ENCODE data around the gene KLK8. TPM values are rescaled to one million over a fixed set of nuclear protein-coding genes. Genes with fewer than 3 reads are reported as not detected.
A peak's percentile ranks its signal among the peaks of the same experiment; 100 is the strongest.
"Not testable (repeated sequence)": the region's sequence is repeated elsewhere in the genome, so short reads cannot be mapped to it uniquely, and the experiment has no call there.

Gene KLK8
- total RNA-seq, 1 experiment from 2014 or later = 128 TPM

DNA sequence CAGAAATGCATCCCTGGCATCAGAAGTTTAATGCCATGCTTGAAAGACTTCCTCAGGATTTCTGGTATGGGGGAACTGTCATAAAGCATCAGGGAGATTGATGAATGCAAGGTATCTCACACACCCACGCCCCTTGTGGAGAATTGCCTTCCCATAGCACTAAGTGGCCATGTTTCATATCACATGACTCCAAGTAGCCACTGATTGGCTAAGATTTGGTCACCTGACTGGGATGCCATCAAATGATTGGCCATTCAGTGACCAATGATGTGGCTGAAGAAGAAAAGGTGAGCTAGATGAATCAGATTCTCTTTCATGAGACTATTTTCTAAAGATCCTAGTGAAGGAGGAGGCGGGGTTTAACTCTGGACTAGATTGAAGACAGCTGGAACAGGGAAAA lies 7.3 kb downstream of the KLK8 start:
- H3K27ac ChIP-seq = peak overlapping the region; percentile 99
- no peaks in the 10 kb centered on the region for H3K27me3 ChIP-seq (ENCODE audit: insufficient read depth, low read depth)
- POLR2A ChIA-PET (ENCODE audit: unreplicated experiment) = no interaction called here
- H3K36me3 ChIP-seq (ENCODE audit: low read depth) = peaks cover 18% of the 10 kb centered on the region; the same call in 1 of the 2 replicates
- no peak overlapping the region for H3K4me3 ChIP-seq
- H2AFZ ChIP-seq = no peak overlapping the region
- peak in 1 of 2 experiments; percentile 62 for DNase-seq
- peaks cover 19% of the 10 kb centered on the region for H3K79me2 ChIP-seq (ENCODE audit: low read depth)
- BruUV-seq (replicated peaks) = no TSS peak
- H3K4me2 ChIP-seq = no peak overlapping the region
- peaks cover 37% of the 10 kb centered on the region for H3K4me1 ChIP-seq (replicated peaks; ENCODE audit: insufficient read depth)
- intact Hi-C loops (cut with micrococcal nuclease; ENCODE audit: unreplicated experiment) = no loop called here
- CTCF ChIA-PET = no interaction called here
- H3K9me3 ChIP-seq (ENCODE audit: insufficient read depth, low read depth) = no peaks in the 10 kb centered on the region
- TF ChIP-seq EZH2 (IDR thresholded peaks at IDR 0.05; ENCODE audit: low read depth) = no peak
- TF ChIP-seq, protein P1, sequence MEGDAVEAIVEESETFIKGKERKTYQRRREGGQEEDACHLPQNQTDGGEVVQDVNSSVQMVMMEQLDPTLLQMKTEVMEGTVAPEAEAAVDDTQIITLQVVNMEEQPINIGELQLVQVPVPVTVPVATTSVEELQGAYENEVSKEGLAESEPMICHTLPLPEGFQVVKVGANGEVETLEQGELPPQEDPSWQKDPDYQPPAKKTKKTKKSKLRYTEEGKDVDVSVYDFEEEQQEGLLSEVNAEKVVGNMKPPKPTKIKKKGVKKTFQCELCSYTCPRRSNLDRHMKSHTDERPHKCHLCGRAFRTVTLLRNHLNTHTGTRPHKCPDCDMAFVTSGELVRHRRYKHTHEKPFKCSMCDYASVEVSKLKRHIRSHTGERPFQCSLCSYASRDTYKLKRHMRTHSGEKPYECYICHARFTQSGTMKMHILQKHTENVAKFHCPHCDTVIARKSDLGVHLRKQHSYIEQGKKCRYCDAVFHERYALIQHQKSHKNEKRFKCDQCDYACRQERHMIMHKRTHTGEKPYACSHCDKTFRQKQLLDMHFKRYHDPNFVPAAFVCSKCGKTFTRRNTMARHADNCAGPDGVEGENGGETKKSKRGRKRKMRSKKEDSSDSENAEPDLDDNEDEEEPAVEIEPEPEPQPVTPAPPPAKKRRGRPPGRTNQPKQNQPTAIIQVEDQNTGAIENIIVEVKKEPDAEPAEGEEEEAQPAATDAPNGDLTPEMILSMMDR (conservative IDR thresholded peaks at IDR 0.05) = no peak
- H3F3A ChIP-seq (ENCODE audit: insufficient read depth, low read depth) = peaks cover 52% of the 10 kb centered on the region
- H3K9me2 ChIP-seq (ENCODE audit: insufficient read depth) = no peaks in the 10 kb centered on the region; the same call in 1 of the 2 replicates
- H4K20me1 ChIP-seq (ENCODE audit: insufficient read depth) = no peaks in the 10 kb centered on the region

DNA sequence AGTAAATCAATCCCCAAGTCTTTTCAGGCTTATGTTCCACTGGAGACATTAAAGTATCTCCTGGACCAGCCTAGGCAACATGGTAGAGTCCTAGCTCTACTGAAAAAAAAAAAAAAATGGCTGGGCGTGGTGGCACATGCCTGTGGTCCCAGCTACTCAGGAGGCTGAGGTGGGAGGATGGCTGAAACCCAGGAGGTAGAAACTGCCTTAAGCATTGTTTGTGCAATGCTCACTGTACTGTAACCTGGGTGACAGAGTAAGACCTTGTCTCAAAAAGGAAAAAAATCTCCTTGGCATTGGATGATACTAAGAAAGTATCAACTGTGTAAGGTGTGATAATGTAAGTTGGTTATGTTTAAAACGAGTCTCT lies 8.8 kb downstream of the KLK8 start:
- Histone ChIP-seq H3K4me2 (peak overlapping the region; percentile 72), H3K9me3 (ENCODE audit: insufficient read depth, low read depth) (no peaks in the 10 kb centered on the region), H3K79me2 (ENCODE audit: low read depth) (peaks cover 8% of the 10 kb centered on the region), H3K36me3 (ENCODE audit: low read depth) (0 out of 2 replicates have a peak, but pooled peaks cover 19% of the 10 kb centered on the region), H3K27me3 (ENCODE audit: insufficient read depth, low read depth) (no peaks in the 10 kb centered on the region), H3K9me2 (ENCODE audit: insufficient read depth) (no peaks in the 10 kb centered on the region; the same call in 1 of the 2 replicates), H4K20me1 (ENCODE audit: insufficient read depth) (no peaks in the 10 kb centered on the region), H3K27ac (peak overlapping the region; percentile 99), H2AFZ (no peak overlapping the region), H3K4me1 (replicated peaks; ENCODE audit: insufficient read depth) (peaks cover 37% of the 10 kb centered on the region), H3F3A (ENCODE audit: insufficient read depth, low read depth) (peaks cover 52% of the 10 kb centered on the region), H3K4me3 (peak overlapping the region; percentile 24; the same call in 1 of the 2 replicates)
- CTCF ChIA-PET = interaction anchor here (1.4 kb wide), 1 partner anchor 24 kb away, joined by 7 read pairs; no protein-coding TSS in a partner anchor
- peak; percentile 79 to 95 for DNase-seq
- BruUV-seq (replicated peaks) = no TSS peak
- POLR2A ChIA-PET (ENCODE audit: unreplicated experiment) = interaction anchor here (0.6 to 1.0 kb wide), 6 partner anchors 8 to 40 kb away, joined by 3 to 13 read pairs (median 5); partner anchors contain the start of genes KLK5 and KLK7
- intact Hi-C loops (cut with micrococcal nuclease; ENCODE audit: unreplicated experiment) = loop anchor here (1.0 kb wide), 3 partner anchors 9 to 60 kb away; partner anchors contain the start of genes KLK6 and KLK8
- TF ChIP-seq, protein P1 (conservative IDR thresholded peaks at IDR 0.05) = no peak
- no peak for TF ChIP-seq EZH2 (IDR thresholded peaks at IDR 0.05; ENCODE audit: low read depth)

DNA sequence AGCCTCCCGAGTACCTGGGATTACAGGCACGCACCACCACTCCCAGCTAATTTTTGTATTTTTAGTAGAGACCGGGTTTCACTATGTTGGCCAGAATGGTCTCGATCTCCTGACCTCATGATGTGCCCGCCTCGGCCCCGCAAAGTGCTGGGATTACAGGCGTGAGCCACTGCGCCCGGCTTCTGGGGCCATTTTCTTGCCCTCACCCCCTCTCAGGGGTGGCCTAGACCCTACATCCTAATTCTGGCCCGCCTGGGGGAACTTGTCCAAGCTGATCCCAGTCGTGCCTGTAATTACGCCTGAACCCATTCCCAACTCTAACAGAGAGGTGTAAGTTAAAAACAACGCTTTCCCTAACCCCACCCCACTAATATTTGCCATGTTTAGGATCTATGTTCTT lies 17.0 kb downstream of the KLK8 start:
- H3K27ac ChIP-seq; DNase-seq; H2AFZ ChIP-seq; H3K4me2 ChIP-seq; H3K27me3 ChIP-seq (ENCODE audit: insufficient read depth, low read depth); H4K20me1 ChIP-seq (ENCODE audit: insufficient read depth); H3K9me3 ChIP-seq (ENCODE audit: insufficient read depth, low read depth); H3K4me1 ChIP-seq (replicated peaks; ENCODE audit: insufficient read depth); H3K79me2 ChIP-seq (ENCODE audit: low read depth); H3K9me2 ChIP-seq (ENCODE audit: insufficient read depth); intact Hi-C loops (cut with micrococcal nuclease; ENCODE audit: unreplicated experiment); H3K4me3 ChIP-seq: not testable (repeated sequence)
- ChIA-PET CTCF (interaction anchor here (1.2 kb wide), 1 partner anchor 17 kb away, joined by 4 read pairs; the partner anchor contains the start of gene KLK8), POLR2A (ENCODE audit: unreplicated experiment) (interaction anchor here (0.7 to 1.3 kb wide), 5 partner anchors 8 to 130 kb away, joined by 4 to 5 read pairs (median 5); no protein-coding TSS in a partner anchor)
- TSS peak; percentile 84 for BruUV-seq (replicated peaks)
- Histone ChIP-seq H3K36me3 (ENCODE audit: low read depth) (0 out of 2 replicates have a peak, but pooled peaks cover 10% of the 10 kb centered on the region), H3F3A (ENCODE audit: insufficient read depth, low read depth) (peaks cover 17% of the 10 kb centered on the region; the same call in 1 of the 2 replicates)
